ENCODE results near the gene TMUB2.

TMUB2 gene

GRCh38 chr17:44176671-44177501, 9.9 kb upstream of the TMUB2 start:
- no peak for DNase-seq (ENCODE audit: low read depth)

DNA sequence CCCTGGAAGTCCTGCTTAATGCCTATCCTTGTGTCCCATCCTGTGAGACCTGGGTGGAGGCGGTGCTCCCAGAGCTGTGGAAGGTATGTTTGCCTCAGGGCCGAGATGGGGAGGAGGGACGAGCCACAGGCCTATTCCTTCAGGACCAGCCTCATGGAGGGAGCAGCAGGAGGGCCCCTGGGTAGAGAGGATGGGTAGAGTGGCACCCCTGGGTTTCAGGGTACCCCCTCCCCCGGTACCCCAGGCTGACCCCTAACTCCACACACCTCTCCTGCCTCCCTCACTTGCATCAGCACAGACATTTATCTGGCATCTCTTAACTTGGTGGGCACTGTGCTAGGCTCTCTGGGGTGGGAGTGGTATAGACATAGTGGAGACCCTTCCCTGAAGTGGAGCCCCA, 9.1 kb upstream of the TMUB2 start:
- no peak for DNase-seq (ENCODE audit: low read depth)

GRCh38 chr17:44178133-44178532, 8.6 kb upstream of the TMUB2 start:
- DNase-seq (ENCODE audit: low read depth), result no peak

- no peak for DNase-seq (ENCODE audit: low read depth)
Measured at GRCh38 chr17:44183024-44183423, 3.7 kb upstream of the TMUB2 start.

DNA sequence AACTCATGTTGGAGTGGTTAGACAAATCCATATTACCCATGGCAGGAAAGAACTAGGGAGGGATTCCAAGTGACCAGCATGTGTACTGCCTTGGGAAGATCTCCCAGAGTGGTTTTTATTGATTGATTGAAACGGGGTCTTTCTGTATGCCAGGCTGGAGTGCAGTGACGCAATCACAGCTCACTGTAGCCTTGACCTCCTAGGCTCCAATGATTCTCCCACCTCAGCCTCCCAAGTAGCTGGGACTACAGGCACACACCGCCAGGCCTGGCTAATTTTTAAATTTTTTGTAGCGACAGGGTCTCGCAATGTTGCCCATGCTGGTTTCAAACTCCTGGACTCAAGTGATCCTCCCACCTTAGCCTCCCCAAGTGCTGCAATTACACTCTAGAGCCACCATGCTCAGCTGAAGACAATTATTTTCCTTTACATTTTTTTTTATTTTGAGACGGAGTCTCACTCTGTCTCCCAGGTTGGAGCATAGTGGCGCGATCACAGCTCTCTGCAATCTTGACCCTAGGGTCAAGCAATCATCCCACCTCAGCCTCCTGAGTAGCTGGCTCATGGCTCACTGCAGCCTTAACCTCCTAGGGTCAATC, 2.5 kb upstream of the TMUB2 start:
- no peak for DNase-seq (ENCODE audit: low read depth)

GRCh38 chr17:44187131-44187899, 543 bp downstream of the TMUB2 start:
- no peak for DNase-seq (ENCODE audit: low read depth)

DNA sequence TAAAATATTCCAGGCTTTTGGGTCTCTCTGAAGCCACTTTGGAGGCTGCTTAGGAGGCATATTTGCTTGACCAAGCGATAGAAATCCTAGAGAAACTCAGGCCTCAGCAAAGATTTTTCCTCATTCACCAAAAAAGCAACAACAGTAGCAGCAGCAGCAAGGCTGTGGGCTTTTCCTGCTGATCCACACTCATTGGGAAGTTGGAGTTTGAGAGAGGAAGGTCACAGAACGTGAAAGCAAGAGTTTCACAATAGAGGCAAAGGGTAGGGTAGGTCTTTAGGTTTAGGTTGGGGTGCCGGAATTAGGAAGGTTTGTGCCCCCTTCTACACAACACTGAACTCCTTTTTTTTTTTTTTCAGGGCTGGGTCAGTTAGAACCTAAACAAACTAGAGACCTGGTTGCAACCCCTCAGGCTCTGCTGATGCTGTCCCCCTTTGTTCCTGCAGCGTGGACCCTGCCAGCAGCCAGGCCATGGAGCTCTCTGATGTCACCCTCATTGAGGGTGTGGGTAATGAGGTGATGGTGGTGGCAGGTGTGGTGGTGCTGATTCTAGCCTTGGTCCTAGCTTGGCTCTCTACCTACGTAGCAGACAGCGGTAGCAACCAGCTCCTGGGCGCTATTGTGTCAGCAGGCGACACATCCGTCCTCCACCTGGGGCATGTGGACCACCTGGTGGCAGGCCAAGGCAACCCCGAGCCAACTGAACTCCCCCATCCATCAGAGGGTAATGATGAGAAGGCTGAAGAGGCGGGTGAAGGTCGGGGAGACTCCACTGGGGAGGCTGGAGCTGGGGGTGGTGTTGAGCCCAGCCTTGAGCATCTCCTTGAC, 2.0 kb downstream of the TMUB2 start:
- DNase-seq (ENCODE audit: low read depth), result no peak

DNA sequence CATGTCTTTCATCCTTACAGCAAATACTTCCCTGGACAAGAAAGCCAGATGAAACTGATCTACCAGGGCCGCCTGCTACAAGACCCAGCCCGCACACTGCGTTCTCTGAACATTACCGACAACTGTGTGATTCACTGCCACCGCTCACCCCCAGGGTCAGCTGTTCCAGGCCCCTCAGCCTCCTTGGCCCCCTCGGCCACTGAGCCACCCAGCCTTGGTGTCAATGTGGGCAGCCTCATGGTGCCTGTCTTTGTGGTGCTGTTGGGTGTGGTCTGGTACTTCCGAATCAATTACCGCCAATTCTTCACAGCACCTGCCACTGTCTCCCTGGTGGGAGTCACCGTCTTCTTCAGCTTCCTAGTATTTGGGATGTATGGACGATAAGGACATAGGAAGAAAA, 3.7 kb downstream of the TMUB2 start:
- no peak for DNase-seq (ENCODE audit: low read depth)

DNA sequence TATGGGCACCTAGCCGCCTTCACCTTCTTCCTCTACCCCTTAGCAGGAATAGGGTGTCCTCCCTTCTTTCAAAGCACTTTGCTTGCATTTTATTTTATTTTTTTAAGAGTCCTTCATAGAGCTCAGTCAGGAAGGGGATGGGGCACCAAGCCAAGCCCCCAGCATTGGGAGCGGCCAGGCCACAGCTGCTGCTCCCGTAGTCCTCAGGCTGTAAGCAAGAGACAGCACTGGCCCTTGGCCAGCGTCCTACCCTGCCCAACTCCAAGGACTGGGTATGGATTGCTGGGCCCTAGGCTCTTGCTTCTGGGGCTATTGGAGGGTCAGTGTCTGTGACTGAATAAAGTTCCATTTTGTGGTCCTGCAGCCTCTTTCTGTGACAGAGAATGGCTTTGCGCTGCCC, 4.6 kb downstream of the TMUB2 start:
- DNase-seq (ENCODE audit: low read depth), result no peak

DNA sequence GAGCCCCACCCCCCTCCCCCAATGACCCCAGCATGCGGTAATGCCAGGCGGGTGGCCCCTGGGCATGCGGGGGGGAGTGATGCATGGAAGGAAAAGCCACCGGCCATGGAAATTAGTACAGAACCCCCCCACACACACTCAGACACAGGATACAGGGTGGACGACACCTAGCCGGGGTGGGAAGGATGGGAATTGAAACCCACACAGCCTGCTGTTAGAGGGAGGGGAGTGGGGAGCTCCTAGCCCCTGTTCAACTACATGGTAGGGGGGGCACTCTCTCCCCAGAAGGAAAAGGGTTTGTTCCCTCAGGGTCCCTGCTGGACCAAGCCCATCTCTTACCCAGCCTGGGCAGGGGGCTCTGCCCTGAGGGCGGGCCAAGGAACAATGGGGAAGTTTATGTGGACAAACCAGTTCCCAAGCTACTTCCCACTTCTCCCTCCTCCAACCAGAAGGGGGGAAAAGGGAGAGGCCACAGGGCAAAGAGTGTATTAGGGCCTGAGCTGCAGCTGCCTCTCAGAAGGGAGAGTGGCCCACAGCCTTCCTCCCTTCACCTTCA, 5.2 kb downstream of the TMUB2 start:
- no peak for DNase-seq (ENCODE audit: low read depth)

DNA sequence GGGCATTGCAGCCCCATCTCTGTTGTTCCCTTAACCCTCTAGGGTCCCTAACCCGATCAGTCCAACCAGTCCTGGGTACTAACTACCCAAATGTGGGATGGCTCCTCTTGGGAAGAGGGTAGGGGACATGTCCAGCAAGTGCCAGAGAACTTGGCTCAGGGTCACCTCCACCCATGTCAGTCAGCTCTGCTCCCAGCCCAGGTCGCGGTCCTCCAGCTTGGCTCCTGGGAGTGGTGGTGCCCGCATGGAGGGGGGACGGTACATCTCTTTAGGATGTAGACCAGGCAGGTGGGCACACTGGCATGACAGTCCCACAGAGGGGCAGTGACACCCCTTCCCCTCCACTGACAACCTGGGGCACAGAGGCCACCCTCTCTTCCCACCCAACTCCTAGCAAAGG, 6.0 kb downstream of the TMUB2 start:
- no peak for DNase-seq (ENCODE audit: low read depth)

DNA sequence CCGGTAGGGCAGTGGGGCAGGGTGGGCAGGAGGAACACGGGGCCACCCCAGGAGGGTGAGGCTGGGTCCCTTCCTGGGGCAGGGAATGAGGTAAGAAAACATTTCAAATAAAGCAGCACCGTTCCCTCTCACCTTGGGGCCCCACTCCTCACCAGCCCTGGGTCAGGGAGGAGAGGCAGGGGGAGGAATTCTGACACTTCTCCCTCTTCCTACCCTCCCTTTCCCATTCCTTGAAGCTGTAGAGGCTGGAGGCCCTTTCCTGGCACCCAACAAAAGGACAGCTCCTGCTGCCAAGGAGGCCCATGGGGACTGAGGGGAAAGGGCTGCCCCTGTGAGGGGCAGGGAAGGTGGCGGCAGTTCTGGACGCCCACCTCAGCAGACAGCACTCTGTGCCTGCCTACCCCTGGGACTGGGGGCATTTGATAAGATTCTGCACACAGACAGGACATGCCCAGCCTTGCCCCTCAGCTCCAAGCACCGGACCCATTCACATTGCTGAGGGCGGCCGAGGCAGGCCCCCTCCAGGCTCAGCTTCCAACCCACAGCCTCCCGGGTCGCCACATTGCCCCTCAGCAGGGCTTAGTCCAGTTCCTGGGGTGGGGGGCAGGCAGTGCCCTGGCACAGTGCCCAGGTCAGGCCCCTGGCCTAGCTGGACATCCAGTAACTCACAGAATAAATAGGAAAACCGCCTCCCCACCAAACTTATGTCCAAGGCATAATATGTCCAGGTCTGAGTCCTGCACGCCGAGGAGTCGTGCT, 6.7 kb downstream of the TMUB2 start:
- no peak for DNase-seq (ENCODE audit: low read depth)

GRCh38 chr17:44197107-44197506, 10.3 kb downstream of the TMUB2 start:
- DNase-seq (ENCODE audit: low read depth), result no peak

DNA sequence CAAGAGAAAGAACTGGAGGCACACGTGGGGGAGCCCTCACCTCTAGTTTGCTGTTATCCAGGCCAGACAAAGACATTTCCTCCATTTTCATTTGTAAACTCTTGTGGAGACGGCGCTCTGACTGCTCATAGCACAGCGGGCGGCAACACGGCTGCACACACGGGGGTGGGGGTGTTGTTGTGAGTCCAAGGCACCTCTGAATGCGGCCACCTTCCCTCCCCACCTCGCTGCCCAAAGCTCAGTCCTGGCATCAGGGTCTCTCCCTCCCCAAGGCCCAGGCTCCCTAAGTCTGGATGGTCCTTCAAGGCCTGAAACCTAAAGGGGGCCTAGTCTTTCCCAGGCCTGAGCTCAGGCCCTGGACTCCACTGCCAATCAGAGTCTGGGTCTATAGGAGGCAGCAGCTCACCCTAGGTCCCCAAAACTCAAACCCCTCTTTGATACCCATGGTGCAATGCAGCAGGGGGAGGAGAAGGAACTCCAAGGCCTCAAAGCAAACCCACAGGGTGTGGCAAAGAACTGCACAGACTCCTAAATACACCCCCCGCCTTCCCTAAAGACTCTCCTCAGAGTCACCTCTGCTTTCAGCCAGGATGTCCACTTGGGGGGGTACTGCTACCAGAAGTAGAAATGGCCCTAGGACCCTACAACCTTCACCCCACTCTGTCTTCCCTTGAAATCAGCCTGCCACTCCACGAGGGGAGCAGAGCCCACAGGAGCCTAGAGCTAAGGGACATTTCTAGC, 11.4 kb downstream of the TMUB2 start:
- DNase-seq (ENCODE audit: low read depth), result no peak

- DNase-seq (ENCODE audit: low read depth), result no peak
Measured at GRCh38 chr17:44198721-44199552, 12.2 kb downstream of the TMUB2 start.

DNA sequence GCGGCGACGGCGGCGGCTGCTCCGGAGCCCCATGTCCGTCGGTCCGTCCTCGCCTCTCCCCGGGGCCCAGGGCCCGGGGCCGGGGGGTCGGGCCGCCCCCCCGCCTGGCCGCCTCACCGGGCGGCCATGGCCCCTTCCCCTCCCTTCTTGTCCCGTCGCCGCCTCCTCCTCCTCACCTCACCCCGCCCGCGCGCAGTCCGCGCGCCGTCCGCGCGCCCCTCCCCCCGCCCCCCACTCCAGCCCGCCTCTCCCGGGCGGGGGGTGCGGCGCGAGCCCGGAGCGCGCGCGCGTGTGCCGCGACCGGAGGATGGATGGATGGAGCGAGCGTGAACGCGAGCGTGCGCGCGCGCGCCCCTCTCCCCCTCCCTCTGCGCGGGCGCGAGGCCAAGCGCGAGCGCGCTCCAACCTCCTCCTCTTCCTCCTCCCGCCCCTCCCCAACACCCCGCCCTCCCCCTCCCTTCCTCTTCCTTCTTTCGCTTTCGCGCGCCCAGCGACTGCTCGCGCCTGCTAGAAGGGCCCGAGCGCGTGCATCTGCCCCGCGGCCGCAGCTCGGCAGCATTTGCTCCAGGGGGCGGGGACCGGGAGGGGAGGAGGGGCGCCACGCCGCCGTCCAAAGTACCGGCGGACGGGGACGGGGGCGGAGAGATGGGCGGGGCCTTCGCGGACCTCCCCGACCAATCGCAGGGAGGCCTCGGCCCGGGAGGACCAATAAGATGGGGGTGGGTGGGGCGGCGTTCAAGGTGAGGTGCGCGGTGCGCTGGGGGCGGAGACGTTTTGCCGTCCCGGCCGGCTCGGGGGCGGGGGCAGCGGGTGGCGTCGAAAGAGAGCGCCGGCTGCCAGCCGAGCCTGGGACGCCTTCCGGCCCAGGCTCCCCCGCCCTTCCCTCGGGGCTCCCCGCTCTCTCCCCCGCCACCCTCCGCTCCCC, 13.0 kb downstream of the TMUB2 start, which contains the start of gene ATXN7L3:
Gene ATXN7L3 (minus strand): TSS at position 332 of the 925 bp plus-strand sequence. CDS start 1,814 bp downstream, outside the sequence.
- DNase-seq (ENCODE audit: low read depth), result peak; percentile 94

- no peak for DNase-seq (ENCODE audit: low read depth)
Measured at GRCh38 chr17:44200478-44201155, 13.8 kb downstream of the TMUB2 start.

DNA sequence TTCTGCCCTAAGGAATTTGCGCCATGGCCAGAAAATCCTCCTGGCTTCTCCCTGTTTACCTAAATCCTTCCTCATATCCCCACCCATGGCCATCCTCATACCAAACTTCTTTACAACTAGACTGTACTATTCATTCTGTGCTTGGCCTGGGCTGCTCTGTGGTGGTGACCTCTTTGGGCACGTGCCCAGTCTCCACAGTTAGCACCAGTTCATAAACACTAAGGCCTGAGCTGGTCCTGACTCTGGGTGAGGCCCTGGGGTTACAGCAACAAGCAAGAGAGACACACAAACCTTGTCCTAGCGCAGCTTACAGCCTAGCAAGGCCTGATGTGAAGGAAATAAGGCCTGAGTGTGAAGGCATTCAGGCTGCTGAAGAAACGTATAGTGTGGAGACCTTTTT, 16.0 kb downstream of the TMUB2 start:
- no peak for DNase-seq (ENCODE audit: low read depth)

All from GM04504 (cell line).